Stimulated activated CD4-positive, alpha-beta T cell treated with anti-CD3 and anti-CD28 coated beads, TNF-alpha, amount 100 ng/mL, for 1 hour (primary cell): Measurements from ENCODE around the gene NAV1.
"Not testable (repeated sequence)": the region's sequence is repeated elsewhere in the genome, so short reads cannot be mapped to it uniquely, and the experiment has no call there.

Experiments
- DNase-seq, 3 donors: peaks; one replicate each; pipeline ENCODE4 v3.0.0-alpha.2; 2020; ENCODE audit warnings: low read depth in 3 of 3, low spot score in 1 of 3

The NAV1 gene

DNA sequence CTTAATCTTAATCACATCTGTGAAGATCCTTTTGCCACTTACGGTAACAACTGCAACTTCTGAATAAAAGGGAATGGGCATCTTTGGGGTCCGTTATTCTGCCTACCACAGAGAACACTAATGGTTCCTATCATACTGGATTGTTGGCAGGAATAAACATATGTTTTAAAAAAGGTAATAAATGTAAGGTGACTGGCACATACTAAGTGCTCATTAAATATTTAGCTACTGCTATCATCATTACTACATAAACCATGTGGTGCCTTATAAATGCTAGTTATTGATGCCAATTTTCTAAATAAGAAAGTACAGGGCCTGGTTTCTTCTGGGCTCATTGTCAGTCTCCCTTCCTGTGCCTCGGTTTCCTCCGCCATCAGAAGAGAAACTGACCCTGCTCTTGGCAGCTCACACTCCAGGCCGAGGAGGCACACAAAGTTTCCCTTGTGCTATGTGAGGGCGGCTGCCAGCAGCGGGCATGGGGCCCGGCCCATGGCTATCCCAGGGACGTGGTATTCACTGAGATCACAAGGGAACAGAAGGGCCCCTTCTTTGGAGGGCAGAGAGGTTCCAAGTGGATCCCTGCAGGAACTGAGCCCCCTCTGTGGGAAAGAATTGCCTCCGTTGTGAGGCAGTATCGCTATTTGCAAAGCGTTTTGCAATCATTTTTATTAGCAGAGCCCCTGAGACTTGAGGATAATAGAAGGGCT is 26.2 kb downstream of the NAV1 start:
- no peak for DNase-seq

DNA sequence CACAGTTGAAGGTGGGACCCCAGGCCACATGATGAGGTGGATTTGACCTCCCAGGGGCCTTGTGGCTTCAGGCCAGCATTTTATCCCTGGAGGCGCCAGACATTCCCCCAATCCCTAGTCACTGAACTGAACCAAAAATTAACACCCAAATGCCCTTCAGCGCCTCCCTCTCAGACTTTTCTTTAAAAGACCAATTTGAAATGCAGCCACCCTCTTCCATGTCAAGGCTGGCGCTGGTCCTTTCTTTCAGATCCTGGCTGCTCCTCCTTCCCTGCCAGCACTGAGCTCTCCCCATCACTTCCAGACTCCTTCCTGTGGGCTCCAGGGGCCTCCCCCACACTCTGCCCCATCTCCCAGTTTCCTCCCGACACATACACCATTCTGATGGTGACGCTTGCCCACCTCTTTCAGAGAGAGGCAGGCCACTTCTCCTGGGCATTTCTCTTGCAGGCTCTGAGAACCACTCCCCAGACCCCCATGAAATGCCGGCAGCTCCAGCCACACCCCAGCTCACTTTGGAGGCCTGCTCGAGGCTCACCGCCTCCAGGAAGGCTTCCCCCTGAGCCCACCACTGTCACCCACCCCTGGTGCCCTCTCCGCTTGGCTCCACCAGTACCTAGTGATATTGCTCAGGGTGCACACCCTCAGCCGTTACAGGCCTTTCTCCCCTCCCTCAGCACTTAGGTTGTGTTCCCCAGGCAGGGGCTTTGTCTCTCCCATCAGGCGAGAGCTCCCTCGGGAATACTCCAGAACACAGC is 27.0 kb downstream of the NAV1 start:
- no peak for DNase-seq

DNA sequence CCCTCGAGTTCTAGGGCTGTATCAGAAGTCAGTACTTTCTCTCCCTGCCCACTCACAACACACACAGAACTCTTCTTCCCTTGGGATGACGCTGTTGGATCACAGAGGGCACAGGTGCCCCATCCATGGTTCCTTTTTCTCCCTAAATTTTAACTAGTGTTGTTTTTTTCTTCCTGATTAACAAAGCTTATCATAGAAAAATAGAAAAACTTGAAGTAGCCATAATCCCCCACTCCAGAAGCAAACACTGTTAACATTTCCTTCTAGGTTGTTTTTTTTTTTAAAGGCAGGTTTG is 27.5 kb downstream of the NAV1 start:
- DNase-seq: no peak

DNA sequence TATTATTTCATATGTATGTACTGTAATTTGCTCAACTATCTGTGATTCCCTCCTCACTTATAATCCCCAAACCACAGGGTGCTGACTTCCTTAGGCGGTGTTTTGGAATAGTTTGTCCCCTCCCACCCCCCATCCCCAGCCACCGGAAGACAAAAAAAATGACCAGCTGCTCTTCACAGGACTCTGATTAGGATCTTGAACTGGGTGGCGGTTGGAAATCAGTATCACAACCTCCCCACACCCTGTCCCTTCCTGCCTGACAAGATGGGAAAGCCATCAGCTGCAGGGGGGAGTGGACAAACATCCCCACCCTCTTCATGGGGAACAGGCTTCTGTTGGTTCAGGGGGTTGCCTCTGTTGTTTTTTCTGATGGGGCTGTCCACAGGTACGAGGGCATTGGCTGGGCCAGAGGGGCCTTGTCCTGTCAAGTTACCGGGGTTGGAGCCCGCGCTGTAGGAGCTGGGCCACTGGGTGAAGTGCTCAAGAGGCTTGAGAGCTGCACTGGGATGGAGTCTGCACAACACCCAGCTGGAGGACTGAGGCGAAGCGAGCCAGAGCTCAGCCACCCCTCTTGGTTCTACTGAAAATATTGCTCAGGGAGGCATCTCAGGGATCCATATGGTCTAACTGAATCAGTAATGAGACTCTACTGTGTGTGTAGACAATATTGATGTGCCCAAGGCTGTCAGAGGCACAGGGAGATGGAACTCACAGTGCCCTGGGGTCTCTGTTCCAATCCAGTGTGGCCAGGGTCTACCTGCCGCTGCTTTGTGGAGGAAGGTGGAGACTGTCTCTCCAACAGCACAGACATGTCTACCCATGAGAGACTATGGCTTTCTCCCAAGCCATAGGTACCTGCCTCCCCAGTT is 28.2 kb downstream of the NAV1 start:
- no peak for DNase-seq

DNA sequence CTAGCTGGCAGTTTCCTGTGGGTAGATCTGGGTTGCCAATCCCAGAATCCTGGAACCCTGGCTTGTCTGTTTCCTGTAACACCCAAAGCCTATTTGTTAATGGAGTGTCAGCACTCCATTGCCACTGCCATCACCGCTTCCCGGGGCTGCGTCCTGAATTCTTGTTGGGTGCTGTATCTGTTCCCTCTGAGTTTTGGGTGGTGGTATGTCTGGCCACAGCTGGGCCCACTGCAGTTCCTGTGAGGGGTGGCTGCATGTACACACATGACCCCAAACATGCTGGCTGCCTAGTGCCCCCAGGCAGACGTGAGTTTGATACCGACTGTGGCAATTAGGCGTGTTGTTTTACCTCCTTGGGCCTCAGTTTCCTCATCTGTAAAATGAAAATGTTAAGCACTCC is 29.3 kb downstream of the NAV1 start:
- no peak for DNase-seq

DNA sequence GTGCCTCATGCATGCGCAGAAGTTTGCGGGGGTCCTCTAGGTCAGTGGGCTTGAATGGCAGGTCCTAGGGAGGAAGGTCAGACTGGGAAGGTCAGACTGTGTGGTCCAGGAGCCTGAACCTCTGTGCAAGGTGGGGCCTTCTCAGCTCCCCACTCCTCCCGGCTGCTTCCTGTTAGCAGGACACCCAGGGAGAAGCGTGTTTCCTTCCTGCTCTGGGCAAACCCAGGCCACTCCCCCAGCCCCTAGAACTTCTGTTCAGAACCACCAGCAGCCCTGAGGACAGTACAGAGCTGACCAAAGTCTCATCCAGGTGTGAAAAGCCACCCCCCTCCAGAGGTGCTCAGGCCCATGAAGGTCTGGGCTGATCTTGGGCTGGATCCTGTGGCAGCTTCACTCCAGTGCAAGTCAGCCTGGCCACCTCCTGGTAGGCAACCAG is 29.9 kb downstream of the NAV1 start:
- DNase-seq: no peak

GRCh38 chr1:201570181-201570885 is 31.4 kb downstream of the NAV1 start:
- no peak for DNase-seq

DNA sequence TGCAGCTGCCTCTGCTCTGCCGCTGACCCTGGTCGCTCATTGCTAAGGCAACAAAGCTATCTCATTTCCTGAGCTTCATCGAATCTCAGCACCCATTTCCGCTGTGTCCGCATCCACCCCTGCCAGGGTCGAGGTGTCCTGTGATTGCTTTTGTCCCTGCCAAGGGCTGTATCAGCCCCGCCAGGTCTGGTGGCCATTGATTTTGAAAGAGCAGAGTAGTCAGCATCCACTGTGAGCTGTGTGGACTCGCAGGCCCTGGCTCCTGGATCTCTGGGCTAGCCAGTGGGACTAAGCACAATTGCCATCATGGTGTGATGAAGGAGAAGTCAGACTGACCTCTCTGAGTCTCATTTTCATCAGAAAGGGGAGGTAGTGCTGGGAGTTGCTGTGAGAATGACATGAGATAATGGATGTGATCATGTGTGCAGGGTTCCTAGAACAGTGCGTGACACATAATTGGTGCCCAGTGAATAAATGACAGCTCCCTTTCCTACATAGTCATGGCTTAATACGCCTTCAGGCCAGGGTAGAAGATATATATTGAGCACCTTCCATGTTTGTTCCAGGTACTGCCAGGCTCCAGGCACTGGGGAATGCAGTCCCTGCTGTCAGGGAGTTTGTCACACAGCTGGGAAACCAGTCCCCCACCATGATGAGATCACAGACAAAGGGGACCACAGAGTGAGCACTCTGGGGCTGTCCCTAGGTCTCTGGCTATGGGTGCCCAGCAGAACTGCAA is 32.1 kb downstream of the NAV1 start:
- DNase-seq: no peak

DNA sequence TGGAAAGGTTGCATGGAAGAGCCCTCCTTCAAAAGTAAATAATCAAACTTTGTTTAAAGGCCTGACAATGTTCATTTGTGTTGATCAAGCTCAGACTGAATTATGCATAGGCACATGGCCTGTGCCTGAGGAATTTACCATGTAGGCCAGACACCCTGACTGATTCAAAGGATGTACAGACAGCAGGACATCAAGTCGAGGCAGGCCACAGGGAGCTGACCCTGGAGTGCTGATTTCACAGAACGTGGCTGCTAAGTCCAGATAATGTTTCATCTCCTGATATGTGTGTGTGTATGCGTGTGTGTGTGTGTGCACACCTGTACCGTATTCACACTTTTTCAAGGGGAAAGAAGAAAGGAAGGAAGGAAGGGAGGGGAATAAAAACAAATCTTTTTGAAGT is 34.1 kb downstream of the NAV1 start:
- DNase-seq: no peak

DNA sequence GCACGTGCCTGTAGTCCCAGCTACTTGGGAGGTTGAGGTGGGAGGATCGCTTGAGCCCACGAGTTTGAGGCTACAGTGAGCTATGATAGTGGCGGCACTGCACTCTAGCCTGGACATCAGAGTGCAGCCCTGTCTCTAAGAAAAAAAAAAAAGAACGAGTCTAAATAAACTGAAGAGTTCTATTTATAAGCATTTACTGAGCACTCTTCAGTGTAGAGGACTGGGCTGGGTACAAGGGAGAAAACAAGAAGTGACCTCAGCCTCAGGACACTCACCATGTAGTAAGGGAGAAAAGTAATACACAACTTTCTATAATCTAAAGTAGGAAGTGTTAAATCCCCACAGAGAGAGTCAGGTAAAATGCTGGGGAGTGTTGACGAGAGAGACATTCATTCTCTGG is 35.0 kb downstream of the NAV1 start:
- DNase-seq: no peak

- DNase-seq: no peak
These were observed 37.0 kb downstream of the NAV1 start for GRCh38 chr1:201575912-201576311.

DNA sequence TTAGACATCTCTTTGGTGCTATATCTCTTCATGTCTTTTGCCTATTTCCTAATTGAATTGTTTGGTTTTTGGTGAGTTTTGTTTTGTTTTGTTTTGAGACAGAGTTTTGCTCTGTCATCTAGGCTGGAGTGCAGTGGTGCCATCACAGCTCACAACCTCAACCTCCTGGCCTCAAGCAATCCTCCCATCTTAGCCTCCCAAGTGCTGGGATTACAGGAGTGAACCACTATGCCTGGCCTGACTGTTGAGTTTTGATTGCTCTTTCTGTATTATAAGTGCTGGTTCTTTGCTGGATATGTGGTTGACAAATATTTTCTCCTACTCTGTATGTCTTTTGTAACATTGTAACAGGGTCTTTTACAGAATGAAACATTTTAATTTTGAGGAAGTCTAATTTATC is 38.0 kb downstream of the NAV1 start:
- DNase-seq: no peak

- no peak for DNase-seq
These were observed 39.3 kb downstream of the NAV1 start for GRCh38 chr1:201578008-201578888.

DNA sequence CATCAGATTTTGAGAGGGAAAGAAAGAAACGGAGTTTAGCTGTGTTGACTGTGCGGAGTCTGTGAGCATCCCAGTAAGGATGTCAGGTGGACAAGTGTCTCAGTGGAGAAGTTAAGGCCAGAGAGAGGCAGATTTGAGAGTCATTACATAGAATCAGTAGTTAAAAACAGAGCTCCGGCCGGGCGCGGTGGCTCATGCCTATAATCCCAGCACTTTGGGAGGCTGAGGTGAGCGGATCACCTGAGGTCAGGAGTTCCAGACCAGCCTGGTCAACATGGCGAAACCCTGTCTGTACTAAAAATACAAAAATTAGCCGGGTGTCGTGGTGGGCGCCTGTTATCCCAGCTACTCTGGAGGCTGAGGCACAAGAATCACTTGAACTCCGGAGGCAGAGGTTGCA is 42.4 kb downstream of the NAV1 start:
- DNase-seq: not testable (repeated sequence)

- DNase-seq: no peak
These were observed 43.9 kb downstream of the NAV1 start for GRCh38 chr1:201582705-201583442.

DNA sequence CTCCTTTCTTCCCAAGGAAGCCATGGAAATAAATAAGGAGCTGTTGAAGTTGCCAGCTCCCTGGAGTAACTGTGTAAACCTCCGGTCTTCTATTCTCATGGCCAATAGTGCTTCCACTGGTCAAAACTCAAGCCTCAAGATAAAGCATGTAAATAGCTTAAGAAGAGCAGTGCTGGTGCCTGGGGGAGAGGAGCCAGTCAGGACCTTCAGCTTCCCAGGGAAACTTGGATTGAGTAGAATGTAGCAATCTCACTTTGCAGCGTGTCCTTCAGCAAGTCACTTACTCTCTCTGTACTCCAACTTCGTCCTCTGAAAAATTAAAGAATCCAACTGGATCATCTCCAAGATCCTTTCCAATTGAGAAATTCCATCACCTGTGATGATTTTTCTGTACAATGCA is 44.7 kb downstream of the NAV1 start:
- DNase-seq: no peak

DNA sequence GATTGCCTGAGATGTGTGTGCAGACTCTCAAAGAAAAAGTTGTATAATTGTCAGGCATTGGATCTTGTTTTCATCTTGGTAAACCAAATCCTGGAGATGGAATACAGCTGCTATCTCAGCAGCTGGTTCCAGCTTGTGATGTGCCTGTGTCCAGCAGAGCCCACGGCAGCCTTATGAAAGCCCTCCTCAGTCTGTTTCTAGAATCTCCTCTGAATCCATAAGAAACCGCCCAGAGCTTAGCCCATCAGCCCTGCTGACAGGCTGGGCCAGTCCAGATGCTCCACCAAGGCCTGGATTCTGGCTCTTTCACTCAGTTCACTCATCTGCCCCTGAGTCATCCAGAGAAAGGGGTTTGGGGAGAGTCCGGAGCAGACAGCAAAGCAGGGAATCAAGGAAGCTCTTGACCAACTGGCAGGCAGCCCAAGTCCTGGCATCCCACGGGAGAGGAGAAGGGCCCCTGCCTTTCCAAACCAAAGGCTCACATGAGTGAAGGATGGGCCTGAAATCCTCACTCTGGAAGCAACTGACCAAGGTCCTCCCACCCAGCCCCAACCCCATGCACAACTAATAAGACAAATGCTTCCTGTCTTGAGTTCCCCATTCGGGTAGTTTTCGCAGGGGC is 45.7 kb downstream of the NAV1 start:
- no peak for DNase-seq

- no peak for DNase-seq
These were observed 46.2 kb downstream of the NAV1 start for GRCh38 chr1:201585093-201585483.

GRCh38 chr1:201585901-201586300 is 47.0 kb downstream of the NAV1 start:
- DNase-seq: no peak
